CD4-positive, alpha-beta T cell treated with Interleukin-4 for 4 hours (primary cell): ENCODE results near the gene ROBO2.

ENCODE experiments used
- DNase-seq: peaks from one replicate; pipeline ENCODE4 v3.0.0-alpha.2; 2020

Gene ROBO2

GRCh38 chr3:77436908-77437307, 397.0 kb downstream of the ROBO2 start:
- DNase-seq, result no peak

- no peak for DNase-seq
Measured at GRCh38 chr3:77446084-77446483, 406.2 kb downstream of the ROBO2 start.

GRCh38 chr3:77446761-77447160, 406.9 kb downstream of the ROBO2 start:
- no peak for DNase-seq

- no peak for DNase-seq
Measured at GRCh38 chr3:77449459-77450350, 409.8 kb downstream of the ROBO2 start.

- no peak for DNase-seq
Measured at GRCh38 chr3:77456431-77456830, 416.5 kb downstream of the ROBO2 start.

GRCh38 chr3:77456906-77457305, 417.0 kb downstream of the ROBO2 start:
- no peak for DNase-seq

GRCh38 chr3:77459926-77460325, 420.0 kb downstream of the ROBO2 start:
- DNase-seq, result no peak

GRCh38 chr3:77460326-77460725, 420.4 kb downstream of the ROBO2 start:
- DNase-seq, result no peak

GRCh38 chr3:77462951-77463350, 423.1 kb downstream of the ROBO2 start:
- DNase-seq, result no peak

GRCh38 chr3:77464111-77464688, 424.3 kb downstream of the ROBO2 start:
- DNase-seq, result no peak

- no peak for DNase-seq
Measured at GRCh38 chr3:77466562-77467115, 426.7 kb downstream of the ROBO2 start.

GRCh38 chr3:77467702-77468625, 428.1 kb downstream of the ROBO2 start:
- DNase-seq, result no peak

- DNase-seq, result no peak
Measured at GRCh38 chr3:77468626-77469020, 428.7 kb downstream of the ROBO2 start.

- no peak for DNase-seq
Measured at GRCh38 chr3:77475507-77475906, 435.6 kb downstream of the ROBO2 start.

- DNase-seq, result no peak
Measured at GRCh38 chr3:77479021-77479420, 439.1 kb downstream of the ROBO2 start.

- DNase-seq, result no peak
Measured at GRCh38 chr3:77489216-77489615, 449.3 kb downstream of the ROBO2 start.

GRCh38 chr3:77491961-77492360, 452.1 kb downstream of the ROBO2 start:
- DNase-seq, result no peak

GRCh38 chr3:77500721-77501120, 460.8 kb downstream of the ROBO2 start:
- no peak for DNase-seq

GRCh38 chr3:77506384-77506783, 466.5 kb downstream of the ROBO2 start:
- no peak for DNase-seq

GRCh38 chr3:77513542-77513941, 473.6 kb downstream of the ROBO2 start:
- no peak for DNase-seq

- DNase-seq, result no peak
Measured at GRCh38 chr3:77514766-77515165, 474.9 kb downstream of the ROBO2 start.

- no peak for DNase-seq
Measured at GRCh38 chr3:77524463-77524862, 484.6 kb downstream of the ROBO2 start.
